ENCODE results near the gene RAMACL.

Gene RAMACL

GRCh38 chr6:166625356-166625755 lies 38.9 kb upstream of the RAMACL start:
- peak; percentile 49 for DNase-seq
- Histone ChIP-seq H3K4me3 (ENCODE audit: low read depth, low read length) (peak overlapping the region; percentile 1), H3K27me3 (replicated peaks) (no peaks in the 10 kb centered on the region), H3K36me3 (replicated peaks) (no peaks in the 10 kb centered on the region), H3K27ac (no peak overlapping the region)
- in situ Hi-C loops (cut with HindIII; ENCODE audit: low pct_ligation_motif_present, low sequenced_read_pairs) = no loop called here
- no peak for TF ChIP-seq CTCF (IDR thresholded peaks at IDR 0.05; ENCODE audit: low read depth, low read length, missing control alignments)

GRCh38 chr6:166624275-166624674 lies 37.8 kb upstream of the RAMACL start:
- H3K27ac ChIP-seq = no peak overlapping the region
- H3K4me3 ChIP-seq (ENCODE audit: low read depth, low read length) = no peak overlapping the region
- no peaks in the 10 kb centered on the region for H3K36me3 ChIP-seq (replicated peaks)
- TF ChIP-seq CTCF (IDR thresholded peaks at IDR 0.05; ENCODE audit: low read depth, low read length, missing control alignments) = no peak
- no peak for DNase-seq
- in situ Hi-C loops (cut with HindIII; ENCODE audit: low pct_ligation_motif_present, low sequenced_read_pairs) = no loop called here
- H3K27me3 ChIP-seq (replicated peaks) = no peaks in the 10 kb centered on the region

GRCh38 chr6:166623318-166623717 lies 36.8 kb upstream of the RAMACL start:
- no peak overlapping the region for H3K27ac ChIP-seq
- H3K27me3 ChIP-seq (replicated peaks) = no peaks in the 10 kb centered on the region
- no peak for TF ChIP-seq CTCF (IDR thresholded peaks at IDR 0.05; ENCODE audit: low read depth, low read length, missing control alignments)
- no peak overlapping the region for H3K4me3 ChIP-seq (ENCODE audit: low read depth, low read length)
- no peak for DNase-seq
- peaks cover 2% of the 10 kb centered on the region for H3K36me3 ChIP-seq (replicated peaks)
- in situ Hi-C loops (cut with HindIII; ENCODE audit: low pct_ligation_motif_present, low sequenced_read_pairs) = no loop called here

GRCh38 chr6:166621114-166621540 lies 34.6 kb upstream of the RAMACL start:
- in situ Hi-C loops (cut with HindIII; ENCODE audit: low pct_ligation_motif_present, low sequenced_read_pairs) = no loop called here
- TF ChIP-seq CTCF (IDR thresholded peaks at IDR 0.05; ENCODE audit: low read depth, low read length, missing control alignments) = no peak

GRCh38 chr6:166620478-166621113 lies 34.1 kb upstream of the RAMACL start:
- in situ Hi-C loops (cut with HindIII; ENCODE audit: low pct_ligation_motif_present, low sequenced_read_pairs) = no loop called here
- Histone ChIP-seq H3K36me3 (replicated peaks) (peaks cover 3% of the 10 kb centered on the region), H3K27ac (peak overlapping the region; percentile 97), H3K4me3 (ENCODE audit: low read depth, low read length) (no peak overlapping the region), H3K27me3 (replicated peaks) (no peaks in the 10 kb centered on the region)
- TF ChIP-seq CTCF (IDR thresholded peaks at IDR 0.05; ENCODE audit: low read depth, low read length, missing control alignments) = no peak
- DNase-seq = no peak

More at GRCh38 chr6:166621114-166621540, 34.6 kb upstream of the RAMACL start:
- no peak overlapping the region for H3K27ac ChIP-seq
- no peak for DNase-seq
- H3K27me3 ChIP-seq (replicated peaks) = no peaks in the 10 kb centered on the region
- no peak overlapping the region for H3K4me3 ChIP-seq (ENCODE audit: low read depth, low read length)
- peaks cover 3% of the 10 kb centered on the region for H3K36me3 ChIP-seq (replicated peaks)

GRCh38 chr6:166619912-166620311 lies 33.4 kb upstream of the RAMACL start:
- DNase-seq = peak; percentile 92

More at GRCh38 chr6:166619912-166620311, 33.4 kb upstream of the RAMACL start:
- no peaks in the 10 kb centered on the region for H3K27me3 ChIP-seq (replicated peaks)
- peak overlapping the region; percentile 97 for H3K27ac ChIP-seq
- peaks cover 3% of the 10 kb centered on the region for H3K36me3 ChIP-seq (replicated peaks)
- no peak for TF ChIP-seq CTCF (IDR thresholded peaks at IDR 0.05; ENCODE audit: low read depth, low read length, missing control alignments)
- no peak overlapping the region for H3K4me3 ChIP-seq (ENCODE audit: low read depth, low read length)
- in situ Hi-C loops (cut with HindIII; ENCODE audit: low pct_ligation_motif_present, low sequenced_read_pairs) = no loop called here

All from brain microvascular endothelial cell (primary cell).